ENCODE data around the gene FHOD3.

GRCh38 chr18:36415171-36415570 lies 117.7 kb downstream of the FHOD3 start:
- TF ChIP-seq ETV5 (CRISPR knock-in tag; IDR thresholded peaks at IDR 0.05; ENCODE audit: low read depth) (no peak), HNRNPH1 (optimal IDR thresholded peaks at IDR 0.05; ENCODE audit: low read depth, low read length) (no peak), MAZ (CRISPR knock-in tag; conservative IDR thresholded peaks at IDR 0.05 in 1 of 2, IDR thresholded peaks at IDR 0.05 in 1 of 2) (no peak), ZNF41 (CRISPR knock-in tag; conservative IDR thresholded peaks at IDR 0.05) (no peak), ZNF274 (IDR thresholded peaks at IDR 0.05; ENCODE audit: borderline replicate concordance, low read depth, low read length) (no peak)
- TF ChIP-seq, protein P1, sequence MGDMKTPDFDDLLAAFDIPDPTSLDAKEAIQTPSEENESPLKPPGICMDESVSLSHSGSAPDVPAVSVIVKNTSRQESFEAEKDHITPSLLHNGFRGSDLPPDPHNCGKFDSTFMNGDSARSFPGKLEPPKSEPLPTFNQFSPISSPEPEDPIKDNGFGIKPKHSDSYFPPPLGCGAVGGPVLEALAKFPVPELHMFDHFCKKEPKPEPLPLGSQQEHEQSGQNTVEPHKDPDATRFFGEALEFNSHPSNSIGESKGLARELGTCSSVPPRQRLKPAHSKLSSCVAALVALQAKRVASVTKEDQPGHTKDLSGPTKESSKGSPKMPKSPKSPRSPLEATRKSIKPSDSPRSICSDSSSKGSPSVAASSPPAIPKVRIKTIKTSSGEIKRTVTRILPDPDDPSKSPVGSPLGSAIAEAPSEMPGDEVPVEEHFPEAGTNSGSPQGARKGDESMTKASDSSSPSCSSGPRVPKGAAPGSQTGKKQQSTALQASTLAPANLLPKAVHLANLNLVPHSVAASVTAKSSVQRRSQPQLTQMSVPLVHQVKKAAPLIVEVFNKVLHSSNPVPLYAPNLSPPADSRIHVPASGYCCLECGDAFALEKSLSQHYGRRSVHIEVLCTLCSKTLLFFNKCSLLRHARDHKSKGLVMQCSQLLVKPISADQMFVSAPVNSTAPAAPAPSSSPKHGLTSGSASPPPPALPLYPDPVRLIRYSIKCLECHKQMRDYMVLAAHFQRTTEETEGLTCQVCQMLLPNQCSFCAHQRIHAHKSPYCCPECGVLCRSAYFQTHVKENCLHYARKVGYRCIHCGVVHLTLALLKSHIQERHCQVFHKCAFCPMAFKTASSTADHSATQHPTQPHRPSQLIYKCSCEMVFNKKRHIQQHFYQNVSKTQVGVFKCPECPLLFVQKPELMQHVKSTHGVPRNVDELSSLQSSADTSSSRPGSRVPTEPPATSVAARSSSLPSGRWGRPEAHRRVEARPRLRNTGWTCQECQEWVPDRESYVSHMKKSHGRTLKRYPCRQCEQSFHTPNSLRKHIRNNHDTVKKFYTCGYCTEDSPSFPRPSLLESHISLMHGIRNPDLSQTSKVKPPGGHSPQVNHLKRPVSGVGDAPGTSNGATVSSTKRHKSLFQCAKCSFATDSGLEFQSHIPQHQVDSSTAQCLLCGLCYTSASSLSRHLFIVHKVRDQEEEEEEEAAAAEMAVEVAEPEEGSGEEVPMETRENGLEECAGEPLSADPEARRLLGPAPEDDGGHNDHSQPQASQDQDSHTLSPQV (IDR thresholded peaks at IDR 0.05), result no peak
- TF ChIP-seq, protein P2, sequence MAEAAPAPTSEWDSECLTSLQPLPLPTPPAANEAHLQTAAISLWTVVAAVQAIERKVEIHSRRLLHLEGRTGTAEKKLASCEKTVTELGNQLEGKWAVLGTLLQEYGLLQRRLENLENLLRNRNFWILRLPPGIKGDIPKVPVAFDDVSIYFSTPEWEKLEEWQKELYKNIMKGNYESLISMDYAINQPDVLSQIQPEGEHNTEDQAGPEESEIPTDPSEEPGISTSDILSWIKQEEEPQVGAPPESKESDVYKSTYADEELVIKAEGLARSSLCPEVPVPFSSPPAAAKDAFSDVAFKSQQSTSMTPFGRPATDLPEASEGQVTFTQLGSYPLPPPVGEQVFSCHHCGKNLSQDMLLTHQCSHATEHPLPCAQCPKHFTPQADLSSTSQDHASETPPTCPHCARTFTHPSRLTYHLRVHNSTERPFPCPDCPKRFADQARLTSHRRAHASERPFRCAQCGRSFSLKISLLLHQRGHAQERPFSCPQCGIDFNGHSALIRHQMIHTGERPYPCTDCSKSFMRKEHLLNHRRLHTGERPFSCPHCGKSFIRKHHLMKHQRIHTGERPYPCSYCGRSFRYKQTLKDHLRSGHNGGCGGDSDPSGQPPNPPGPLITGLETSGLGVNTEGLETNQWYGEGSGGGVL (CRISPR knock-in tag; IDR thresholded peaks at IDR 0.05), result no peak

All from K562 (cell line).